Esophagus squamous epithelium (tissue), 4 donors: ENCODE measurements around the gene PLK3.

Source experiments
- POLR2A ChIP-seq, 4 donors: fragments of 450-650 bp; IDR thresholded peaks; one replicate each; pipeline ENCODE4 v1.6.1; 2017; ENCODE audit warnings: antibody characterized with exemption in 4 of 4, mild to moderate bottlenecking in 4 of 4, moderate library complexity in 3 of 4
- TF ChIP-seq, protein P1 (sequence below), 6 experiments: fragments of 450-650 bp in 4 of 6; fragments of 200-600 bp in 2 of 6; sonication (generic) in 2 of 6; IDR thresholded peaks; one replicate each; pipeline ENCODE4 v1.5.1; 2016 to 2019; ENCODE audit warnings: antibody characterized with exemption in 6 of 6, mild to moderate bottlenecking in 4 of 6, moderate library complexity in 4 of 6

DNA sequence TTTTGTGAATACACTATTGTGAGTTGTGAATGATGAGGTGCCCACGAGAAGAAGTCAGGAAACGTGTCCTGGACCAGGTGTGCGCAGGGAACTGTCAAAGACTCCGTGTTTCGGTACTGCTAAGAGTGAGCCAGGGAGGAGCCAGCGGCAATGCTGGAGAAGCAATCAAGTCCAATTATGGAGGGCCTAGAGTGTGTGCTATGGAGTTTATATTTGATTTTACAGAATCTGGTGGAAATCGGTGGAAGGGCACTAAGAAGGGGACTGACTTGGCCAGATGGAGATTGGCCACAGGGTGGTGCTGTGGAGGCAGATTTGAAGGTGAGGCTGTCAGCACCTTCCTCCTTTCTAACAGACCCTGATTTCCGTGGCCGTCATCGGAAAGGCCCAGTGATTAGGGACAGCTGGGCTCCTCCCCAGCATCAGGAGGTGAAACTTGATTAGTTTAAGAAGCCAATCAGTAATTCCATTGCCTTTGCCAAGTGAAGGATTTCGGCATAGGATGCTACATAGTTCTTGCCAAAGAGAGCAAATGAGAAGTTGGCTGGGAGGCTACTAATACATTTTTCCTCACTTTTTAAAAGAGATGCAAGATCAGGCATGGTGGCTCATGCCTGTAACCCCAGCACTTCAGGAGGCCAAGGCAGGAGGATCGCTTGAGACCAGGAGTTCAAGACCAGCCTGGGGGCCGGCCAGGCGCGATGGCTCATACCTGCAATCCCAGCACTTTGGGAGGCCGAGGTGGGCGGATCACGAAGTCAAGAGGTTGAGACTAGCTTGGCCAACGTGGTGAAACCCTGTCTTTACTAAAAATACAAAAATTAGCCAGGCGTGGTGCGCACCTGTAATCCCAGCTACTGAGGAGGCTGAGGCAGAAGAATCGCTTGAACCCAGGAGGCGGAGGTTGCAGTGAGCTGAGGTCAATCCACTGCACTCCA is 35.8 kb downstream of the PLK3 start:
- TF ChIP-seq, protein P1, sequence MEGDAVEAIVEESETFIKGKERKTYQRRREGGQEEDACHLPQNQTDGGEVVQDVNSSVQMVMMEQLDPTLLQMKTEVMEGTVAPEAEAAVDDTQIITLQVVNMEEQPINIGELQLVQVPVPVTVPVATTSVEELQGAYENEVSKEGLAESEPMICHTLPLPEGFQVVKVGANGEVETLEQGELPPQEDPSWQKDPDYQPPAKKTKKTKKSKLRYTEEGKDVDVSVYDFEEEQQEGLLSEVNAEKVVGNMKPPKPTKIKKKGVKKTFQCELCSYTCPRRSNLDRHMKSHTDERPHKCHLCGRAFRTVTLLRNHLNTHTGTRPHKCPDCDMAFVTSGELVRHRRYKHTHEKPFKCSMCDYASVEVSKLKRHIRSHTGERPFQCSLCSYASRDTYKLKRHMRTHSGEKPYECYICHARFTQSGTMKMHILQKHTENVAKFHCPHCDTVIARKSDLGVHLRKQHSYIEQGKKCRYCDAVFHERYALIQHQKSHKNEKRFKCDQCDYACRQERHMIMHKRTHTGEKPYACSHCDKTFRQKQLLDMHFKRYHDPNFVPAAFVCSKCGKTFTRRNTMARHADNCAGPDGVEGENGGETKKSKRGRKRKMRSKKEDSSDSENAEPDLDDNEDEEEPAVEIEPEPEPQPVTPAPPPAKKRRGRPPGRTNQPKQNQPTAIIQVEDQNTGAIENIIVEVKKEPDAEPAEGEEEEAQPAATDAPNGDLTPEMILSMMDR (IDR thresholded peaks at IDR 0.05): peak; percentile 62 to 87 (median 76)
- no peak for TF ChIP-seq POLR2A (IDR thresholded peaks at IDR 0.05)
